SH-SY5Y (cell line): ENCODE measurements around the gene SUMF1.

Experiments used
- GATA2 ChIP-seq: IDR thresholded peaks from 2 replicates; pipeline ENCODE4 v1.6.1; 2011; ENCODE audit warnings: mild to moderate bottlenecking, low read depth, low read length
- GATA3 ChIP-seq: IDR thresholded peaks from 2 replicates; pipeline ENCODE4 v1.6.1; 2011; ENCODE audit warnings: low read depth, mild to moderate bottlenecking, low read length, moderate library complexity

DNA sequence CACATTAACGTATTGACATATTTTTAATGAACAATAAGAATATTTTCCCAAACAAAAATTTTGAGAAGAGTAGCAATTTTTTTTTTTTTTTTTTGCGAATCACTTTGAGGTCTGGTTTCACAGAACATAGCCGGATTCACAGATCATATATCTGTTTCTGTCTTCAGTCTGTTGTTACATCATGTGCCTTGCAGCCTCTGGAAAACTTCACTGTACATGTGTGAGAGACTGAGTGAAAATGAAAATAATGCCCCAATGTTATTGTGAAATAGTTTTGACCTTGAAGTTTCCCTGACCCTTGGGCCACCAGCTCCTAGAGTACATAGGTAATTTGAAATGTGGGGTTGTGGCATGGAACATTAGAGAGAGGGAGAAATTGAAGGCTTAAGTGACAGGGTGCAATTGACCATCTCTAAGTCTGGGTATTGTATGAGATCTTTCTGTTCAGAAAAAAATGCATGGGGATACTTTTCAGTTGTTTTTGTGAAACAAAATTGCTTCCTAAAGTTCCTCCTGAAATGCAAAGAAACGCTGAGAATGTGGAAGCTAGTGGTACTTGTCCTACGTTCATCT lies 40.0 kb upstream of the SUMF1 start:
- TF ChIP-seq GATA3 (no peak), GATA2 (no peak)
